Tibial nerve (tissue), 4 donors: ENCODE data around the gene NPW.

ENCODE experiments used
- CTCF ChIP-seq, 5 experiments: fragments of 200-600 bp in 3 of 5; fragments of 450-650 bp in 2 of 5; sonication (generic) in 3 of 5; IDR thresholded peaks; one replicate each; pipeline ENCODE4 v1.5.1; 2016 to 2019; ENCODE audit warnings: antibody characterized with exemption in 5 of 5, mild to moderate bottlenecking in 3 of 5, moderate library complexity in 2 of 5
- EP300 ChIP-seq, 2 donors: sonication (generic); formaldehyde crosslinking; IDR thresholded peaks; one replicate each; pipeline ENCODE4 v1.6.1; 2017; ENCODE audit warnings: antibody characterized with exemption in 2 of 2, mild to moderate bottlenecking in 1 of 2

- no peak for TF ChIP-seq CTCF (IDR thresholded peaks at IDR 0.05)
- no peak for TF ChIP-seq EP300 (IDR thresholded peaks at IDR 0.05)
These were observed 6.1 kb upstream of the NPW start for GRCh38 chr16:2013527-2013926.
